GM15510 (cell line): ENCODE data around the gene SHISA7.
A peak's percentile ranks its signal among the peaks of the same experiment; 100 is the strongest.

Experiments used
- POLR2A ChIP-seq: IDR thresholded peaks from 3 replicates; pipeline ENCODE4 v1.6.1; 2011; ENCODE audit warnings: borderline replicate concordance; ENCODE audit not compliant: insufficient read length; ENCODE audit errors: extremely low read depth

The SHISA7 gene

GRCh38 chr19:55400281-55401087 lies 42.6 kb downstream of the SHISA7 start:
- TF ChIP-seq POLR2A = no peak

- no peak for TF ChIP-seq POLR2A
These were observed 44.7 kb downstream of the SHISA7 start for GRCh38 chr19:55398200-55398925.

- no peak for TF ChIP-seq POLR2A
These were observed 50.0 kb downstream of the SHISA7 start for GRCh38 chr19:55392820-55393761.

- no peak for TF ChIP-seq POLR2A
These were observed 51.1 kb downstream of the SHISA7 start for GRCh38 chr19:55391702-55392615.

GRCh38 chr19:55391191-55391670 lies 51.9 kb downstream of the SHISA7 start:
- no peak for TF ChIP-seq POLR2A

- TF ChIP-seq POLR2A = peak; percentile 10
These were observed 52.6 kb downstream of the SHISA7 start for GRCh38 chr19:55390461-55390880.

- peak; percentile 7 for TF ChIP-seq POLR2A
These were observed 53.4 kb downstream of the SHISA7 start for GRCh38 chr19:55389386-55390317.

GRCh38 chr19:55387736-55388497 lies 55.2 kb downstream of the SHISA7 start:
- TF ChIP-seq POLR2A = no peak

- TF ChIP-seq POLR2A = no peak
These were observed 56.6 kb downstream of the SHISA7 start for GRCh38 chr19:55386493-55386971.

GRCh38 chr19:55385724-55386492 lies 57.2 kb downstream of the SHISA7 start, which contains the start of gene RPL28:
RPL28 (plus strand) TSS chr19:55385932; CDS start chr19:55386358, 426 bp downstream.
- TF ChIP-seq POLR2A = peak; percentile 100
